GM11168 (cell line): Measurements from ENCODE around the gene COX6B2.

Source experiments
- in situ Hi-C: fragments of 300-500 bp; cut with MboI; formaldehyde crosslinking; loops from one replicate; pipeline ENCODE4 v1.12.0; 2022; ENCODE audit warnings: low sequenced_read_pairs; ENCODE audit not compliant: unreplicated experiment

COX6B2 gene

GRCh38 chr19:55365964-55366363, 11.4 kb upstream of the COX6B2 start:
- in situ Hi-C loops: no loop called here

- in situ Hi-C loops: no loop called here
Observed at GRCh38 chr19:55365245-55365644, 10.7 kb upstream of the COX6B2 start.

- in situ Hi-C loops: no loop called here
Observed at GRCh38 chr19:55362990-55363716, 8.6 kb upstream of the COX6B2 start, which contains the start of gene GARIN5B. TSS of gene GARIN5B (minus strand) at chr19:55363260. CDS start at chr19:55363066, 194 bp downstream.

- in situ Hi-C loops: no loop called here
Observed at GRCh38 chr19:55362174-55362989, 7.9 kb upstream of the COX6B2 start.

- in situ Hi-C loops: no loop called here
Observed at GRCh38 chr19:55360902-55361301, 6.4 kb upstream of the COX6B2 start.

GRCh38 chr19:55358943-55359908, 4.7 kb upstream of the COX6B2 start:
- in situ Hi-C loops: no loop called here

- in situ Hi-C loops: no loop called here
Observed at GRCh38 chr19:55358493-55358892, 4.0 kb upstream of the COX6B2 start.

- in situ Hi-C loops: no loop called here
Observed at GRCh38 chr19:55355213-55355821, 798 bp upstream of the COX6B2 start.

- in situ Hi-C loops: no loop called here
Observed at GRCh38 chr19:55353803-55354697, 469 bp downstream of the COX6B2 start.

GRCh38 chr19:55353356-55353802, 1.1 kb downstream of the COX6B2 start:
- in situ Hi-C loops: no loop called here

GRCh38 chr19:55352549-55353145, 1.9 kb downstream of the COX6B2 start:
- in situ Hi-C loops: no loop called here

- in situ Hi-C loops: no loop called here
Observed at GRCh38 chr19:55352040-55352439, 2.5 kb downstream of the COX6B2 start.

- in situ Hi-C loops: no loop called here
Observed at GRCh38 chr19:55350620-55351315, 3.8 kb downstream of the COX6B2 start.

- in situ Hi-C loops: no loop called here
Observed at GRCh38 chr19:55348317-55349034, 6.0 kb downstream of the COX6B2 start.

GRCh38 chr19:55347442-55348009, 7.0 kb downstream of the COX6B2 start:
- in situ Hi-C loops: no loop called here

GRCh38 chr19:55346725-55347441, 7.6 kb downstream of the COX6B2 start:
- in situ Hi-C loops: no loop called here
